GM12878 (cell line): ENCODE data around the gene SLCO2B1.

Source experiments
- ATF3 ChIP-seq: IDR thresholded peaks from 2 replicates; pipeline ENCODE4 v1.6.1; 2011; ENCODE audit warnings: low read depth, mild to moderate bottlenecking, low read length, moderate library complexity, borderline replicate concordance; ENCODE audit errors: extremely low read depth
- CEBPB ChIP-seq, 2 experiments: fragments of 150-350 bp in 1 of 2; IDR thresholded peaks; 2 replicates each; pipeline ENCODE4 v1.6.1; 2012 to 2014; ENCODE audit warnings: low read depth in 2 of 2, low read length in 2 of 2, borderline replicate concordance in 1 of 2, inconsistent platforms in 1 of 2
- DPF2 ChIP-seq: fragments of 450-650 bp; IDR thresholded peaks from 2 replicates; pipeline ENCODE4 v1.6.1; 2017; ENCODE audit warnings: mild to moderate bottlenecking
- EP300 ChIP-seq, 2 experiments: fragments of 150-350 bp in 1 of 2; IDR thresholded peaks; 2 replicates each; pipeline ENCODE4 v1.6.1; 2011 to 2012; ENCODE audit warnings: low read depth in 2 of 2, low read length in 2 of 2, borderline replicate concordance in 1 of 2, improper control_type of control experiment in 1 of 2, inconsistent platforms in 1 of 2; ENCODE audit not compliant: control insufficient read depth in 1 of 2
- RFX5 ChIP-seq: IDR thresholded peaks from 2 replicates; pipeline ENCODE4 v1.6.1; 2011; ENCODE audit warnings: low read depth, low read length, improper control_type of control experiment

- TF ChIP-seq CEBPB (IDR thresholded peaks at IDR 0.05; ENCODE audit: borderline replicate concordance in 1 of 2, low read depth in 2 of 2, low read length in 2 of 2): no peak
- TF ChIP-seq RFX5: no peak
- no peak for TF ChIP-seq DPF2
- no peak for TF ChIP-seq EP300 (IDR thresholded peaks at IDR 0.05; ENCODE audit: borderline replicate concordance in 1 of 2, control insufficient read depth in 1 of 2, low read depth in 2 of 2, low read length in 2 of 2)
- no peak for TF ChIP-seq ATF3
Observed at GRCh38 chr11:75229466-75229865, 78.6 kb downstream of the SLCO2B1 start.
